A549 (cell line): ENCODE data around the gene DOC2B.
"Not testable (repeated sequence)": the region's sequence is repeated elsewhere in the genome, so short reads cannot be mapped to it uniquely, and the experiment has no call there.

ENCODE experiments used
- BHLHE40 ChIP-seq: IDR thresholded peaks from 2 replicates; pipeline ENCODE4 v1.6.1; 2012; ENCODE audit warnings: low read depth, low read length, inconsistent platforms
- CTCF ChIP-seq: fragments of >200 bp; sonication (Bioruptor Twin); formaldehyde crosslinking; IDR thresholded peaks from 3 replicates; pipeline ENCODE4 v1.5.1; 2016
- ELK1 ChIP-seq: fragments of 150-350 bp; IDR thresholded peaks from 2 replicates; pipeline ENCODE4 v1.6.1; 2014; ENCODE audit warnings: low read depth, mild to moderate bottlenecking, low read length
- EP300 ChIP-seq, 2 experiments: fragments of >200 bp; sonication (Bioruptor Twin); formaldehyde crosslinking; IDR thresholded peaks; 2 replicates in 1 of 2; 3 replicates in 1 of 2; pipeline ENCODE4 v1.6.1; 2016 to 2017
- FOSB ChIP-seq: fragments of 250-450 bp; sonication (Bioruptor Pico); IDR thresholded peaks from 2 replicates; pipeline ENCODE4 v1.5.0; 2020; ENCODE audit warnings: mild to moderate bottlenecking, moderate library complexity
- FOSL2 ChIP-seq, 2 experiments: fragments of 450-650 bp in 1 of 2; fragments of >200 bp in 1 of 2; sonication (Bioruptor Twin) in 1 of 2; formaldehyde crosslinking; IDR thresholded peaks; 2 replicates each; pipeline versions ENCODE4 v1.5.0 to v1.6.1; 2016 to 2020; ENCODE audit warnings: mild to moderate bottlenecking in 1 of 2, moderate library complexity in 1 of 2
- HDAC2 ChIP-seq: fragments of 200-600 bp; sonication (generic); IDR thresholded peaks from 2 replicates; pipeline ENCODE4 v1.6.1; 2016
- HMGXB4 ChIP-seq: fragments of 250-450 bp; sonication (Bioruptor Pico); IDR thresholded peaks from 2 replicates; pipeline ENCODE4 v1.5.0; 2021; ENCODE audit warnings: mild to moderate bottlenecking, moderate library complexity, borderline replicate concordance
- MAX ChIP-seq: IDR thresholded peaks from 2 replicates; pipeline ENCODE4 v1.6.1; 2012
- POLR2A ChIP-seq: IDR thresholded peaks from 2 replicates; pipeline ENCODE4 v1.6.1; 2012; ENCODE audit warnings: mild to moderate bottlenecking, low read length
- REST ChIP-seq: fragments of 200-600 bp; sonication (generic); IDR thresholded peaks from 2 replicates; pipeline ENCODE4 v1.6.1; 2016; ENCODE audit warnings: antibody characterized with exemption, mild to moderate bottlenecking, moderate library complexity
- RNF2 ChIP-seq: fragments of 200-600 bp; sonication (generic); IDR thresholded peaks from 2 replicates; pipeline ENCODE4 v1.6.1; 2016; ENCODE audit warnings: low read depth, mild to moderate bottlenecking, antibody characterized with exemption, moderate library complexity, borderline replicate concordance
- SMC3 ChIP-seq: fragments of >200 bp; sonication (Bioruptor Twin); formaldehyde crosslinking; IDR thresholded peaks from 3 replicates; pipeline ENCODE4 v1.6.1; 2018; ENCODE audit warnings: inconsistent platforms
- ZSCAN20 ChIP-seq: fragments of 250-450 bp; sonication (Bioruptor Pico); IDR thresholded peaks from 2 replicates; pipeline ENCODE4 v1.8.0; 2022; ENCODE audit warnings: mild to moderate bottlenecking, moderate library complexity

GRCh38 chr17:201257-201656 is 19.8 kb upstream of the DOC2B start:
- not testable (repeated sequence) for TF ChIP-seq CTCF; POLR2A; RNF2; HDAC2; FOSL2 (IDR thresholded peaks at IDR 0.05); FOSL2 (CRISPR knock-in tag; IDR thresholded peaks at IDR 0.05); FOSB (CRISPR knock-in tag); SMC3; EP300 (IDR thresholded peaks at IDR 0.05); ZSCAN20; MAX; ELK1; REST; HMGXB4 (CRISPR knock-in tag); BHLHE40
